Fibroblast of mammary gland (primary cell): ENCODE results near the gene GPR173.

ENCODE experiments used
- DNase-seq: peaks from one replicate; pipeline ENCODE4 v3.0.0-alpha.2; 2010; ENCODE audit warnings: low read depth
- H3K4me3 ChIP-seq: 2 replicates; pipeline ENCODE4 v1.5.1; 2011; ENCODE audit warnings: low read depth, mild to moderate bottlenecking, low read length, moderate library complexity; ENCODE audit not compliant: control insufficient read depth
- TF ChIP-seq, protein P1 (sequence below): conservative IDR thresholded peaks from 2 replicates; pipeline ENCODE4 v1.5.1; 2011; ENCODE audit warnings: low read depth, low read length, inconsistent platforms; ENCODE audit not compliant: control insufficient read depth, insufficient read depth

Gene GPR173

DNA sequence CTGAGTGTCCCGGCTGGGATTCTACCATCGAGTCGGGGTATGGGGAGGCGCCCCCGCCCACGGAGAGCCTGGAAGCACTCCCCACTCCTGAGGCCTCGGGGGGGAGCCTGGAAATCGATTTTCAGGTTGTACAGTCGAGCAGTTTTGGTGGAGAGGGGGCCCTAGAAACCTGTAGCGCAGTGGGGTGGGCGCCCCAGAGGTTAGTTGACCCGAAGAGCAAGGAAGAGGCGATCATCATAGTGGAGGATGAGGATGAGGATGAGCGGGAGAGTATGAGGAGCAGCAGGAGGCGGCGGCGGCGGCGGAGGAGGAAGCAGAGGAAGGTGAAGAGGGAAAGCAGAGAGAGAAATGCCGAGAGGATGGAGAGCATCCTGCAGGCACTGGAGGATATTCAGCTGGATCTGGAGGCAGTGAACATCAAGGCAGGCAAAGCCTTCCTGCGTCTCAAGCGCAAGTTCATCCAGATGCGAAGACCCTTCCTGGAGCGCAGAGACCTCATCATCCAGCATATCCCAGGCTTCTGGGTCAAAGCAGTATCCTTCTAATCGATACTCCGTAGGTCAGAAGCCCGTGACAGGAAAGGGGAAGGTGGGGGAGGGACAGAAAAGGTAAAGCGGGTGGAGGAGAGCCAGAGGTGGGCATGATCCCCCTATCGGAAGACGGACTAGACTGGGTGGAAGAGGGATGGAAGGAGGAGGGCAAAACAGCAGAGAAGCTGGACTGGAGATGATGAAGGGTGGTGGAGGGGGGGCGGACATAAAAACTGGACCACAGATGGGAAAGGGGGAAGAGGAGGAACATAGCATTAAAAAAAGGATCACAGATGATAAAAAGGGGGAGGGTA is 34.4 kb downstream of the GPR173 start:
- peak overlapping the region; percentile 61 for H3K4me3 ChIP-seq
- no peak for DNase-seq
- TF ChIP-seq, protein P1, sequence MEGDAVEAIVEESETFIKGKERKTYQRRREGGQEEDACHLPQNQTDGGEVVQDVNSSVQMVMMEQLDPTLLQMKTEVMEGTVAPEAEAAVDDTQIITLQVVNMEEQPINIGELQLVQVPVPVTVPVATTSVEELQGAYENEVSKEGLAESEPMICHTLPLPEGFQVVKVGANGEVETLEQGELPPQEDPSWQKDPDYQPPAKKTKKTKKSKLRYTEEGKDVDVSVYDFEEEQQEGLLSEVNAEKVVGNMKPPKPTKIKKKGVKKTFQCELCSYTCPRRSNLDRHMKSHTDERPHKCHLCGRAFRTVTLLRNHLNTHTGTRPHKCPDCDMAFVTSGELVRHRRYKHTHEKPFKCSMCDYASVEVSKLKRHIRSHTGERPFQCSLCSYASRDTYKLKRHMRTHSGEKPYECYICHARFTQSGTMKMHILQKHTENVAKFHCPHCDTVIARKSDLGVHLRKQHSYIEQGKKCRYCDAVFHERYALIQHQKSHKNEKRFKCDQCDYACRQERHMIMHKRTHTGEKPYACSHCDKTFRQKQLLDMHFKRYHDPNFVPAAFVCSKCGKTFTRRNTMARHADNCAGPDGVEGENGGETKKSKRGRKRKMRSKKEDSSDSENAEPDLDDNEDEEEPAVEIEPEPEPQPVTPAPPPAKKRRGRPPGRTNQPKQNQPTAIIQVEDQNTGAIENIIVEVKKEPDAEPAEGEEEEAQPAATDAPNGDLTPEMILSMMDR = no peak

DNA sequence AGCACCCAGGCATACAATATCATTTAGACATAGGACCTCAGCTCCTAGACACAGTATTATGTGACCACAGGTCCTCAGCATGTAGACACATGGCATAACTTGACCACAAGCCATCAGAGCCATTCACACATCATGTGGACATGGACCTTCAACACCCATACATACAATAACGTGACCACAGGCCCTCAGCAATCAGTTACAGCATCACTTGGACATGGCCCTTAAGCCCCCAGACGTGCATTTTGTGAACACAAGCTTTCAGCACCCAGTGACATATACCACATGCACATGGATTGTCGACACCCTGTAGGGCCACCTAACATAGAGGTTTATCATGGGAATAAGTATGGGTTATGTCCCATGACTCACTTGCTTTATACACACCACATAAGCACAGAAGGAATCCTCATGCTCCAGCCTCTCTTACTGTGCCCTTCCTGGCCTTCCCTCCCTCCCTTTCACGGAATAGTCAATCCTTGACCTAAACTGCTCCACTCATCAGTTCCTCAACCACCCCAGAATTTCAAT is 35.5 kb downstream of the GPR173 start:
- TF ChIP-seq, protein P1 = no peak
- peak; percentile 61 for DNase-seq
- no peak overlapping the region for H3K4me3 ChIP-seq

DNA sequence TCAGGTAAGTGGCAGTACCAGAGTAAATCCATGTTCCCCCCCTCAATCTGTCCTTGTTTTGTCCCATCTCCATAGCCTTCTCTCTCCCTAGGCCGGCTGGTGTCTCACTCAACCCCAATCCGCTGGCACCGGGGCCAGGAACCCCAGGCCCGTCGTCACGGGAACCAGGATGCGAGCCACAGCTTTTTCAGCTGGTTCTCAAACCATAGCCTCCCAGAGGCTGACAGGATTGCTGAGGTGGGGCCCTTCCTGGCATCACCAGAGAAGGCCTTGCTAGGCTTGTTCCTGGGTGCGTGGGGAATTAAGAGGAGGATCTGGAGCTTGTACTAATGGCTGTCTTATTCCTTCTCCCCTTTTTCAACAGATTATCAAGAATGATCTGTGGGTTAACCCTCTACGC is 36.3 kb downstream of the GPR173 start:
- DNase-seq = no peak
- no peak overlapping the region for H3K4me3 ChIP-seq
- TF ChIP-seq, protein P1 = no peak

DNA sequence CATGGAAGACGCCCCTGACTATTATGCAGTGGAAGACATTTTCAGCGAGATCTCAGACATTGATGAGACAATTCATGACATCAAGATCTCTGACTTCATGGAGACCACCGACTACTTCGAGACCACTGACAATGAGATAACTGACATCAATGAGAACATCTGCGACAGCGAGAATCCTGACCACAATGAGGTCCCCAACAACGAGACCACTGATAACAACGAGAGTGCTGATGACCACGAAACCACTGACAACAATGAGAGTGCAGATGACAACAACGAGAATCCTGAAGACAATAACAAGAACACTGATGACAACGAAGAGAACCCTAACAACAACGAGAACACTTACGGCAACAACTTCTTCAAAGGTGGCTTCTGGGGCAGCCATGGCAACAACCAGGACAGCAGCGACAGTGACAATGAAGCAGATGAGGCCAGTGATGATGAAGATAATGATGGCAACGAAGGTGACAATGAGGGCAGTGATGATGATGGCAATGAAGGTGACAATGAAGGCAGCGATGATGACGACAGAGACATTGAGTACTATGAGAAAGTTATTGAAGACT is 37.2 kb downstream of the GPR173 start:
- H3K4me3 ChIP-seq = no peak overlapping the region
- TF ChIP-seq, protein P1 = no peak
- DNase-seq = no peak

DNA sequence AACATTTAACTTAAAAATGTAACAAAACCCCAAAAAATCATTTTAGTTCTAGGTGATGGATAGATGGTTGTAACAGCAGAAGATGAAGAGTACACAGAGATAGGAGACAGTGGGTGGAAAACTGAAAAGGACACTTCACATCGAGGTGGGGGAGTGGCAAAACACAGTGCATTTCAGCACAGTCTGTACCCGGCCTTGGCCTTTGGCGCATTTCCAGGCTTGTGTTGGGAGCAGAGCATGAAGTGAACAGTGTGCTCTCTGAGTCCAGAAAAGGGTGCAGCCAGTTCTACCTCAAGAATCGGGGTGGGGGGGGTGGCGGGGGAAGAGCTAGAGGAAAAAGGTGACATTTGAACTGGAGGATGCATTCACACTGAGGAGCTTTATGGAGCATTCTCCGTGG is 37.9 kb downstream of the GPR173 start:
- TF ChIP-seq, protein P1 = no peak
- DNase-seq = peak; percentile 48
- no peak overlapping the region for H3K4me3 ChIP-seq

DNA sequence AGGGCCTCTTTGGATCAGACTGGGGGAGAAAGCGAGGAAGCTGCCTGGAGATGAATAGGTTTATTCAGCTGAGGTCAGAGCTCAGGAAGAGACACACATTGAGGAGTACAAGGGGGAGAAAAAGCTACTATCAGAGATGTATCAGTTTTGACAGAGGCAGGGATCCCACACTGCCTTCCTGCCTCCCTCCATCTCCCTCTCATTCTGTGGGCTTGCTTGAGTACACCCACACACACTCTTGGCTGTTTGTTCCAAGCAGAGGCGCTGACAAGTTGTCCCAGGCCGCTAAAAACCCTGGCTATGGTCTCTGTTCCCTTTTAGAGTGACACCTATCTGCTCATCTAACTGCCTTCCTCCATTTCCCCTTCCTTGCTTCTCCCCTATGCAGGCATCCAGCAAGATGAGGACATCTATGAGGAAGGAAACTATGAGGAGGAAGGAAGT is 38.8 kb downstream of the GPR173 start:
- no peak overlapping the region for H3K4me3 ChIP-seq
- DNase-seq = no peak
- TF ChIP-seq, protein P1 = no peak
